ENCODE measurements around the gene TMEM131L.

The TMEM131L gene

GRCh38 chr4:153570228-153570973, 104.2 kb downstream of the TMEM131L start:
- no peaks in the 10 kb centered on the region for H4K20me1 ChIP-seq (ENCODE audit: insufficient read depth, low read length)
- H3K79me2 ChIP-seq (ENCODE audit: low read length): no peaks in the 10 kb centered on the region
- H2AFZ ChIP-seq (ENCODE audit: low read length): no peak overlapping the region
- H3K9me2 ChIP-seq (replicated peaks; ENCODE audit: insufficient read depth, low read length): no peaks in the 10 kb centered on the region
- no peaks in the 10 kb centered on the region for H3K36me3 ChIP-seq (replicated peaks; ENCODE audit: insufficient read depth, low read length)
- H3K4me1 ChIP-seq (ENCODE audit: low read length): peaks cover 12% of the 10 kb centered on the region
- no peak for DNase-seq
- no peak overlapping the region for H3K27ac ChIP-seq (ENCODE audit: low read length)
- H3K4me2 ChIP-seq (ENCODE audit: low read depth, low read length): no peak overlapping the region
- no peak for TF ChIP-seq CTCF (IDR thresholded peaks at IDR 0.05; ENCODE audit: low read length)
- TF ChIP-seq EZH2 (optimal IDR thresholded peaks at IDR 0.05; ENCODE audit: low read depth, low read length): no peak
- TF ChIP-seq EZH2phosphoT487 (IDR thresholded peaks at IDR 0.05; ENCODE audit: low read length): no peak
- H3K4me3 ChIP-seq (ENCODE audit: low read length): no peak overlapping the region
- H3F3A ChIP-seq (ENCODE audit: insufficient read depth, low read length): no peaks in the 10 kb centered on the region
- no peaks in the 10 kb centered on the region for H3K9me3 ChIP-seq (replicated peaks; ENCODE audit: insufficient read depth, low read length)
- no peaks in the 10 kb centered on the region for H3K27me3 ChIP-seq (replicated peaks; ENCODE audit: insufficient read depth, low read length)
- no peak overlapping the region for H3K9ac ChIP-seq (ENCODE audit: low read length)

- H3K4me2 ChIP-seq (ENCODE audit: low read depth, low read length): no peak overlapping the region
- no peak overlapping the region for H3K27ac ChIP-seq (ENCODE audit: low read length)
- no peaks in the 10 kb centered on the region for H3K79me2 ChIP-seq (ENCODE audit: low read length)
- H3K27me3 ChIP-seq (replicated peaks; ENCODE audit: insufficient read depth, low read length): no peaks in the 10 kb centered on the region
- H3F3A ChIP-seq (ENCODE audit: insufficient read depth, low read length): no peaks in the 10 kb centered on the region
- H3K4me1 ChIP-seq (ENCODE audit: low read length): peaks cover 12% of the 10 kb centered on the region
- no peaks in the 10 kb centered on the region for H3K9me3 ChIP-seq (replicated peaks; ENCODE audit: insufficient read depth, low read length)
- TF ChIP-seq EZH2 (optimal IDR thresholded peaks at IDR 0.05; ENCODE audit: low read depth, low read length): no peak
- TF ChIP-seq CTCF (IDR thresholded peaks at IDR 0.05; ENCODE audit: low read length): no peak
- TF ChIP-seq EZH2phosphoT487 (IDR thresholded peaks at IDR 0.05; ENCODE audit: low read length): no peak
- H3K9ac ChIP-seq (ENCODE audit: low read length): no peak overlapping the region
- H4K20me1 ChIP-seq (ENCODE audit: insufficient read depth, low read length): no peaks in the 10 kb centered on the region
- H3K4me3 ChIP-seq (ENCODE audit: low read length): no peak overlapping the region
- H3K9me2 ChIP-seq (replicated peaks; ENCODE audit: insufficient read depth, low read length): no peaks in the 10 kb centered on the region
- H2AFZ ChIP-seq (ENCODE audit: low read length): no peak overlapping the region
- no peaks in the 10 kb centered on the region for H3K36me3 ChIP-seq (replicated peaks; ENCODE audit: insufficient read depth, low read length)
- DNase-seq: no peak
Observed at GRCh38 chr4:153571006-153571545, 104.9 kb downstream of the TMEM131L start.

- no peak overlapping the region for H3K4me3 ChIP-seq (ENCODE audit: low read length)
- no peaks in the 10 kb centered on the region for H4K20me1 ChIP-seq (ENCODE audit: insufficient read depth, low read length)
- no peak overlapping the region for H3K9ac ChIP-seq (ENCODE audit: low read length)
- no peaks in the 10 kb centered on the region for H3K36me3 ChIP-seq (replicated peaks; ENCODE audit: insufficient read depth, low read length)
- TF ChIP-seq EZH2phosphoT487 (IDR thresholded peaks at IDR 0.05; ENCODE audit: low read length): no peak
- no peak for TF ChIP-seq EZH2 (optimal IDR thresholded peaks at IDR 0.05; ENCODE audit: low read depth, low read length)
- no peak for TF ChIP-seq CTCF (IDR thresholded peaks at IDR 0.05; ENCODE audit: low read length)
- H3K4me2 ChIP-seq (ENCODE audit: low read depth, low read length): no peak overlapping the region
- no peaks in the 10 kb centered on the region for H3K9me3 ChIP-seq (replicated peaks; ENCODE audit: insufficient read depth, low read length)
- DNase-seq: no peak
- no peak overlapping the region for H2AFZ ChIP-seq (ENCODE audit: low read length)
- H3K9me2 ChIP-seq (replicated peaks; ENCODE audit: insufficient read depth, low read length): no peaks in the 10 kb centered on the region
- no peaks in the 10 kb centered on the region for H3K79me2 ChIP-seq (ENCODE audit: low read length)
- no peak overlapping the region for H3K27ac ChIP-seq (ENCODE audit: low read length)
- H3F3A ChIP-seq (ENCODE audit: insufficient read depth, low read length): no peaks in the 10 kb centered on the region
- peaks cover 12% of the 10 kb centered on the region for H3K4me1 ChIP-seq (ENCODE audit: low read length)
- no peaks in the 10 kb centered on the region for H3K27me3 ChIP-seq (replicated peaks; ENCODE audit: insufficient read depth, low read length)
Observed at GRCh38 chr4:153572609-153573008, 106.4 kb downstream of the TMEM131L start.
